HG03159 (cell line): ENCODE measurements around the gene XIRP2.

Experiments
- ATAC-seq: cut with Tn5 transposase; IDR thresholded peaks from one replicate; pipeline ENCODE4 v1.9.1; 2021; ENCODE audit warnings: mild to moderate bottlenecking, moderate library complexity; ENCODE audit not compliant: unreplicated experiment

XIRP2 gene

GRCh38 chr2:167275046-167275445 is 386.8 kb downstream of the XIRP2 start:
- ATAC-seq = no peak

GRCh38 chr2:167279810-167280209 is 391.5 kb downstream of the XIRP2 start:
- ATAC-seq = no peak

GRCh38 chr2:167287212-167287611 is 398.9 kb downstream of the XIRP2 start:
- no peak for ATAC-seq

- ATAC-seq = no peak
Observed at GRCh38 chr2:167289651-167290410, 401.6 kb downstream of the XIRP2 start.

GRCh38 chr2:167292430-167293171 is 404.3 kb downstream of the XIRP2 start, which contains the start of gene B3GALT1:
B3GALT1 (plus strand) TSS chr2:167293001.
- ATAC-seq = peak; percentile 100

- ATAC-seq = peak; percentile 14
Observed at GRCh38 chr2:167293172-167293781, 405.0 kb downstream of the XIRP2 start.

GRCh38 chr2:167293943-167294775 is 405.9 kb downstream of the XIRP2 start:
- no peak for ATAC-seq

- ATAC-seq = no peak
Observed at GRCh38 chr2:167294776-167295140, 406.5 kb downstream of the XIRP2 start.

GRCh38 chr2:167297292-167297691 is 409.0 kb downstream of the XIRP2 start:
- no peak for ATAC-seq

GRCh38 chr2:167298017-167298416 is 409.7 kb downstream of the XIRP2 start:
- ATAC-seq = no peak
